Muscle layer of colon (tissue), 2 donors: ENCODE data around the gene FBXL20.

ENCODE experiments used
- H3K27ac ChIP-seq: one replicate; pipeline ENCODE4 v1.7.0; 2013; ENCODE audit warnings: low read depth, mild to moderate bottlenecking, low read length, moderate library complexity
- H3K27me3 ChIP-seq, 2 donors: one replicate each; pipeline ENCODE4 v1.7.0; 2013; ENCODE audit warnings: low read length in 2 of 2, mild to moderate bottlenecking in 2 of 2; ENCODE audit not compliant: insufficient read depth in 2 of 2, control insufficient read depth in 1 of 2
- H3K36me3 ChIP-seq: one replicate; pipeline ENCODE4 v1.7.0; 2013; ENCODE audit warnings: mild to moderate bottlenecking, low read length; ENCODE audit not compliant: insufficient read depth
- H3K4me1 ChIP-seq: one replicate; pipeline ENCODE4 v1.7.0; 2013; ENCODE audit warnings: mild to moderate bottlenecking, low read length; ENCODE audit not compliant: insufficient read depth
- H3K4me3 ChIP-seq, 2 donors: one replicate each; pipeline ENCODE4 v1.7.0; 2013; ENCODE audit warnings: low read length in 2 of 2, low read depth in 1 of 2, mild to moderate bottlenecking in 1 of 2, moderate library complexity in 1 of 2
- H3K9ac ChIP-seq: one replicate; pipeline ENCODE4 v1.7.0; 2013; ENCODE audit warnings: low read length
- H3K9me3 ChIP-seq: one replicate; pipeline ENCODE4 v1.7.0; 2013; ENCODE audit warnings: mild to moderate bottlenecking, low read length
- donor health status: abdominal sarcoma.
- donor health status: Adenocarcinoma of cecum.

The FBXL20 gene

DNA sequence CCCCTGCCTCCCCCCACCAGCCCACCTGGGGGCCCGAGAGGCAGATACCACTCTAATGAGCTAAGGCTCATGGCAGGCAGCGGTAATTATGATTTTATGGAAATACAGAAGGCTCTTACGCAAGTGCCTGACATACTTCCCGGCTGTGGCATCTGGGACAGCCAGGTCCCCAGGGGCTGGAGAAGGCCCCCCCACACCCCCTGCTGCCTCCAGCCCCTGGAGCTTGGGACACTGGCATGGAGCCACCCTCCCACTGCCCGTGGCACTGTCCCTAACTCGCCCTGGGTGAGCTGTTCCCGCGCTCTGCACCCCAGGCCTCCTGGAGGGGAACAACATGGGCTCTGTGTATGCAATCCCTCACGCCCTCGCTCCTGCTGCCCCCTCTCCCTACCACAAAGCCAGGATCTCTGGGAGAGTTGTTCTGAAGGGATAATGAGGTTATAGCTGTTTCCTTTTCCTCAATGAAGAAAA lies 170.3 kb downstream of the FBXL20 start:
- H3K4me3 ChIP-seq = no peak overlapping the region
- peaks cover 18 to 50% of the 10 kb centered on the region in 2 donors for H3K27me3 ChIP-seq
- no peak overlapping the region for H3K9ac ChIP-seq
- H3K4me1 ChIP-seq = peaks cover 9% of the 10 kb centered on the region
- H3K9me3 ChIP-seq = no peaks in the 10 kb centered on the region
- no peaks in the 10 kb centered on the region for H3K36me3 ChIP-seq
- no peak overlapping the region for H3K27ac ChIP-seq

DNA sequence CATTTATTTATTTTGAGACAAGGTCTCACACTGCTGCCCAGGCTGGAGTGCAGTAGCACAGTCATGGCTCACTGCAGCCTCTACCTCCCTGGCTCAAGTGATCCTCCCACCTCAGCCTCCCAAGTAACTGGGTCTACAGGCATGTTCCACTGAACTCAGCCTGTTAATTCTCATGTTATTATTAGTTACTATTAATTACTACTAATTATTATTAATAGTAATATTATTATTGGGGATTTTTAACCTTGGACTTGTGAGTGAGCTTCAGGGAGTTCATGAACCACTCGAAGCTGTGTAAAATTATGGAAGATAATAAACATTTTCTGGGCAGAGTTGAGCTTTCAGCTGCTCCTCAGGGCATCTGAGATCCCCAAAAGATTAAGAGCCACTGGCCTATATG lies 171.1 kb downstream of the FBXL20 start:
- H3K9me3 ChIP-seq = no peaks in the 10 kb centered on the region
- H3K4me1 ChIP-seq = peaks cover 11% of the 10 kb centered on the region
- no peak overlapping the region for H3K9ac ChIP-seq
- no peaks in the 10 kb centered on the region for H3K36me3 ChIP-seq
- no peak overlapping the region for H3K4me3 ChIP-seq
- no peak overlapping the region for H3K27ac ChIP-seq
- H3K27me3 ChIP-seq = peaks cover 21 to 58% of the 10 kb centered on the region in 2 donors

DNA sequence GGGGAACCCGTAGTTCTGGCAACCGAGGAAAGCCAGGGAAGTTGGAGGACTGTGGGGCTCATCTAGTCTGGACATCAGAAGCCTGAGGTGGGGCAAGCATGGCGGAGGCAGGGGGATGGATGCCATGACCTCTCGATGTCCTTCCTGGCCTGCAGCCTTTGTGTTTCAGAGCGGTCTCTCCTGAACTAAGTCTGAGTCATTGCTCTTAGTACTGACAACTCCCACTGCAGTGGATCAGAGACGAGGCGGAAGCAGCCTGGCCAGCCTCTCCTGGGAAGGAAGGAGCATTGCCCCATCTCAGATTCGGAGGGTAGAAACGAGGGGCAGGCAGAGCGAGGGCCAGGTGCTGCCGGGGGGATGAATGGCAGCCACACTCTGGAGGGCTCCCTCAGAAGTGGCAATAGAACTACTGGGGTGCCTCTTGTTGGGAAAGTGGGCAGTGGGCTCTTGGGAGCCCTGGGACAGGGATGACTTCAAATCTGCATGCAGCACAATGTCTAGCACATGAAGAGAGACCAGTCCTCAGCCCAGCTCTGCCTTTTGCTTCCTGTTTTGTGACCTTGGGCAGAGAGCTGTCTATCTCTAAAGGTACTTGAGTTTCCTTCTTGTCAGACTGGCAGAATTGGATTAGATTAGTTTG lies 172.0 kb downstream of the FBXL20 start:
- no peak overlapping the region for H3K9ac ChIP-seq
- H3K9me3 ChIP-seq = no peaks in the 10 kb centered on the region
- no peaks in the 10 kb centered on the region for H3K36me3 ChIP-seq
- peaks cover 21 to 68% of the 10 kb centered on the region in 2 donors for H3K27me3 ChIP-seq
- no peak overlapping the region for H3K27ac ChIP-seq
- no peak overlapping the region for H3K4me3 ChIP-seq
- H3K4me1 ChIP-seq = peaks cover 11% of the 10 kb centered on the region

DNA sequence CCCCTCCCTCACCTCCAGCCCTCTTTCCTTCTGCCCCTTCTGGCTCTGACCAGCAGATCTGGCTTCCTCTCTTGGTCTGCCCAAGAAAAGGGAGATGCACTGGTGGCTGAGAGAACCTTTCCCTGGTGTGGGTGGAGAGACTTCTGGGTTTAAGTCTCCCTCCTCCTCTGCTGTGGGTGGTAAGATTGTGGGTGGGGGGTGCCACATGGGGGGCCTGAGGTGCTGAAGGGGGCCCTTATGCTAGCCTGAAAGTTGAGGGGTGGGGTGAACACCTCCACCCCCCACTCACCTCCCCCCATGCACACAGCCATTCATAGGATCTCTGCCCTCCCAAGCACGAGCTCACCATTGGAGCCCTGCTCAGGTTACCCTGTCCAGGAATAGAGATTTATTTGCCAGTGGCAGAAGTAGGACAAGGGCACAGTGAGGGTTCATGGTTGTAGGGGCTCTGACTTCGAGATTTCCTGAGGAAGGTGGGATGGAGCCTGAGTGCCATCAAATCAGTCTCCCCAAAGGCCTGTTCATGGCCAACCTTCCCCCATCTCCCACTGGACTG lies 174.0 kb downstream of the FBXL20 start:
- Histone ChIP-seq H3K4me1 (peaks cover 11% of the 10 kb centered on the region), H3K27me3 (peaks cover 21 to 64% of the 10 kb centered on the region in 2 donors), H3K9me3 (no peaks in the 10 kb centered on the region), H3K27ac (no peak overlapping the region), H3K4me3 (no peak overlapping the region), H3K36me3 (no peaks in the 10 kb centered on the region), H3K9ac (no peak overlapping the region)

DNA sequence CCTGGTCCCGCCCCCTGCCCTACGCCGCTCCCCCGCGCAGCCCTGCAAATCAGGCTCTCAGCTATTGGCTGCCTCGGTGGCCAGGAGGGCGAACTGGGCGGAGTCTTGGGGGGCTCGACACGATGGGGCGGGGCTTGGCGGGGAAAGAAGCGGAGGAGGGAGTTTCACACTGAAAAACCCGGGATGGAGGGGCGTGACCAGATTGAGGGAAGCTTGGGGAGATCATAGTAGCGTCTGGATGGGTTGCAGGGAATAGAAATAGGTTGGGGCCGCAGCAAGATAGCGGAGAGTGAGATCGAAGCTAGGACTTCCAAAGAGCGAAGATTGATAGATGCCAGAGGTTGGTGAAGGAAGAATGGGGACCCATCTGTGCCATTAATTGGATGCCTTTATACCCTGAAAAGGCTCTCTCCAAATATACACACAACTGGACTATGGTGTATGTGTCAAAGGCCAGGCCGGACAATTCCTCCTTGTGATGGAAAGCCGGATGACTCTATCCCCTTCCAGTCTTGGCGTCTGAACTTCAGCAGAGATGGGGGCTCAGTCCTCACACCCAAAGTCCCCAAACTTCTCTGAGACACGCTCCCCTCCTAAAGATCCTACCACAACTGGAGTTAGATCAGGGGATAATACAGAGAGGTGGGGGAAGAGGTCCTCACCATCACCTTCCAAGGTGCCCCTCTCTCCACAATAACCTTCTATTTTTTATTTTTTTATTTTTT lies 175.3 kb downstream of the FBXL20 start:
- H3K9ac ChIP-seq = no peak overlapping the region
- H3K4me1 ChIP-seq = peaks cover 5% of the 10 kb centered on the region
- peak overlapping the region in 1 of 2 donors; percentile 58 for H3K4me3 ChIP-seq
- H3K27me3 ChIP-seq = peaks cover 12 to 51% of the 10 kb centered on the region in 2 donors
- H3K36me3 ChIP-seq = no peaks in the 10 kb centered on the region
- no peak overlapping the region for H3K27ac ChIP-seq
- no peaks in the 10 kb centered on the region for H3K9me3 ChIP-seq

DNA sequence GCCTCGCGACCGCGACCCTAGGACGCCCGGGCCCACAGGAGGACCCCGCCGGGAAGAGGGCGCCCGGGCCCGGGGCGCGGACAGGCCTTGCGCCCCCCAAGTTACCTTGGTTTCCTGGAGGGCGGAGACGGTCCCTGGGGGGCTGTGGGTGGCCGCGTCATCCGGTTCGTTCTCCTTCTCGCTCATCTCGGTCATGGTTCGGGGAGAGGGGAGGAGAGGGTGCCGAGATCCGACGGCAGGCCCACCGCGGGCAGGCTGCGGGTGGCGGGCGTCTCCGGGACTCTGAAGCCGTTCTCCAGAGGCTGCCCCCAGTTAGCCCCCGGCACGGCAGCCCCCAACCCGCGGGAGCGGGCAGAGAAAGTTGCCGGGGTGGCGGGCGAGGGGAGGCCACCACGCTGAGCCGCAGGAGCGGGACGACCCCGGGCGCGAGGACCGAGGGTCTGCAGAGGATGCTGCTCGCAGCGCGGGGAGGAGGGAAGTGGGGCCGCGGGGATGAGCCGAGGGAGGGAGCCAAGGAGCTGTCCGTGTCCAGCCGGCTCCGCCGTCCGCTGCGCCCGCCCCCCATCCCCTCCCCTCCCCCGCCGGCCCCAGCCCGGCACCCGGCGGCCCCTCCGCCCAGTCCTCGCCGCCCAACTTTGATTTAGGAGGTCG lies 176.0 kb downstream of the FBXL20 start, which contains the start of gene STAC2:
Gene STAC2 (minus strand): TSS at position 638 of the 651 bp plus-strand sequence. CDS start 443 bp downstream, at position 195.
- H3K9ac ChIP-seq = no peak within 1 kb of the TSS
- H3K27me3 ChIP-seq = peaks cover 12 to 46% of the 10 kb centered on the region in 2 donors
- no peaks in the 10 kb centered on the region for H3K36me3 ChIP-seq
- no peak within 1 kb of the TSS for H3K27ac ChIP-seq
- no peaks in the 10 kb centered on the region for H3K9me3 ChIP-seq
- peaks cover 5% of the 10 kb centered on the region for H3K4me1 ChIP-seq
- H3K4me3 ChIP-seq = peak within 1 kb of the TSS; percentile 20 to 58

DNA sequence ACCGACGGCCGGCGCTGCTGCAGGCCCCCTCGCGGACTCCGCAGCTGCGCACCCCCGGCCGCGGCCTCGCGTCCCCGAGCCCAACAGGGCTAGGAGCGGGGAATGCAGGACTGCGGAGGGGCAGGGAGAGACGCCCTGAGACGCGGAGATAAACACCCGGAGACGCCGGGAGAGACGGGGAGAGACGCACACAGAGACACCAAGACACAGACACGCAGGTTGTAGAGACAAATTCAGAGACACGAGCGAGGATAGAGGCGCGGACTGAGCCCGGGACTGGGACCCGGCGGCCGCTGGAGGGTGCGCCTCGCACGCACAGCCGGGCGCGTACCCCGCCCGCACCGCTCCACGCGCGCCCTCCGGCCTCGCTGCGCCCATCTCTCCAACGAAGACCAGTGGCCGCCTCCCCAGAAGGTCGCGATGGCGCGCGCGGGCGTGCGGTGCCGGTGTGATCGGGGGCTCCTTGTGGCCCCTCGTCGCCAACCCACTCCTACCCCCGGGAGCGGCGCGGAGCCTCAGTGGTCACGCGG lies 176.6 kb downstream of the FBXL20 start:
- Histone ChIP-seq H3K9ac (no peak overlapping the region), H3K4me3 (peak overlapping the region in 1 of 2 donors; percentile 20), H3K9me3 (no peaks in the 10 kb centered on the region), H3K27me3 (peaks cover 12 to 46% of the 10 kb centered on the region in 2 donors), H3K27ac (no peak overlapping the region), H3K4me1 (peaks cover 5% of the 10 kb centered on the region), H3K36me3 (no peaks in the 10 kb centered on the region)

DNA sequence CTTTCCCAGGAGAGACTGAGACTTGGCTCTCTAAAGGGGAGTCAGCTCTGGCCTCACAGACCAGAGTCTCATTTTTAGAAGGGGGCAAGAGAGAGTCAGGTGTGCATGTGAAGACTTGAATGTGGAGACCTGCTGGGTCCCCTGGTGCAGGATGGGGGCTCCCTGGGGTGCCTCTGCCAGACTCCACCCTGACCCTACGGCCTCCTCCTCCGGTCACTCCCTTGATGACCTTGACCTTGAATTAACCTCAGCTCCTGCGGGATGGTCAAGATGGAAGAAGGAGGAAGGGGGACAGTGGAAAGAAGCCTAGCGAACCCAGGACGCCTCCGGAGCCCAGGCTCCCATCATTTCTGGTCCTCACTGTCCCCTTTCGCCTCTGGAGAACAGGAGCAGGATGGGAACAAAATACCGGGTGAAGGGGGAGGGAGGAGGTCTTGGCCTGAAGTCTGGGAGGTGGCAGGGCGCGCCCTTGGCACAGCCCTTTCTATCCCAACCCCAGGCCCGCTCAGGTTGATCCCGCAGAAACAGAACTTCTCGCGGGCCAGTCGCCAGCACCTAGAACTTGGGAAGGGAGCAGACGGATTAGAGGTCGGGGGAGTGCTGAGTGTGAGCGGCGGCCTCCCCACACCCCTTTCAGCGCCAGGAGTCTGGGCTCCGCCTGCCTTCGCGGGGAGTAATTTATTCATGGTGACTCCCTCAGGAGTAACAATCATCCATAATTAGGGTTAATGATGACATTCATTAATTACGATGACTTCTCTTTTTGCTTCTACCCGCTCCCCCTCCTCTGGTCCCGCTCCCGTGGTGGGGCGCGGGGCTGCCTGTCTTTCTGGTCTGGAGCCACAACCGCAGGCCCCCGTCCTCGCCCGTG lies 177.3 kb downstream of the FBXL20 start:
- Histone ChIP-seq H3K4me3 (no peak overlapping the region), H3K36me3 (no peaks in the 10 kb centered on the region), H3K9me3 (no peaks in the 10 kb centered on the region), H3K27ac (no peak overlapping the region), H3K9ac (no peak overlapping the region), H3K4me1 (peaks cover 5% of the 10 kb centered on the region), H3K27me3 (peaks cover 12 to 41% of the 10 kb centered on the region in 2 donors)

DNA sequence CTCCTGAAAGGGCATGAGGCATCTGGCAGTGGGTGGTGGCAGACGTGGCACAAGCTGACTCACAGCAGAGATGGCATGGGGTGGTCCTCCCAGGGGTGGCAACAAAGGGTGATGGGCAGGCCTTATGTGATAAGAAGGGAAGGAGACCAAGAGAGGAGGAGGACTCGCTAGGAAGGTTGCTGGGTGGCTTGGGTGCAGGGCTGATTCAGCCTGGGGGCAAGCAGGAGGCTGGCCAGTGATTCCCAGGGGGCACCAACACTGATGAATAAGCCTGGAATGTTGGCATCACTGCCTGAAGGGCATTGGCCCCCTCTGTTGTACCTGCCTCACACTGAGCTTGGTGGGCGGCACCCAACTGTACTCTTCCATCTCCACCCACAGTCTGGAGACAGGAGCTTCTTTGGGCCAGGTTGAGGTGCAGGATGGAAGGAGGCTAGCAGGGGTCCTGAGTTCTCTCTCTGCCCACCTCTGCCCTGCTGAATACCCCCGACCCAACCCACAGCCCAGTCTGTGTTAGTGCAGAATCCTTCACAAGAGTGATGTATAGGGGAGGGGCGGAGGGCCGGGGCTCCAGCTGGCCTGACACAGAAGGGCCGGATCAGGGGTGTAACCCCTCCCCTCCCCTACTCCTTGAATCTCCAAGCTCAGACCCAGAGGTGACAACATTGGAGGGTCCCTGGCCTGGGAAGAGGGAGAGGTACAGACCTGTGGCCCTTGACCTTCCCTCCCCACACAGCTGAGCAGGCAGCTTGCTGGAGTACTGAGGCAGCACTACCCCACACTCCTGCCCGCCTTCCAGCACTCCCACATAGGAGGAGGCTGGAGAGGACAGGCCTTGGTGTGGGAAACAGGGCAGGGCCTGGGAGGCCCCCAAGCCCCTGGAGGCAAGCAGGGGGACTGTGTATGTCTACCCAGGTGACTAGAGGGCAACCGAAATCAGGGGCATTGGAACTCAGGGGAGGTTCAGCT lies 178.3 kb downstream of the FBXL20 start:
- Histone ChIP-seq H3K27me3 (peaks cover 12 to 38% of the 10 kb centered on the region in 2 donors), H3K9ac (no peak overlapping the region), H3K27ac (no peak overlapping the region), H3K4me1 (peaks cover 5% of the 10 kb centered on the region), H3K4me3 (no peak overlapping the region), H3K9me3 (no peaks in the 10 kb centered on the region), H3K36me3 (no peaks in the 10 kb centered on the region)

DNA sequence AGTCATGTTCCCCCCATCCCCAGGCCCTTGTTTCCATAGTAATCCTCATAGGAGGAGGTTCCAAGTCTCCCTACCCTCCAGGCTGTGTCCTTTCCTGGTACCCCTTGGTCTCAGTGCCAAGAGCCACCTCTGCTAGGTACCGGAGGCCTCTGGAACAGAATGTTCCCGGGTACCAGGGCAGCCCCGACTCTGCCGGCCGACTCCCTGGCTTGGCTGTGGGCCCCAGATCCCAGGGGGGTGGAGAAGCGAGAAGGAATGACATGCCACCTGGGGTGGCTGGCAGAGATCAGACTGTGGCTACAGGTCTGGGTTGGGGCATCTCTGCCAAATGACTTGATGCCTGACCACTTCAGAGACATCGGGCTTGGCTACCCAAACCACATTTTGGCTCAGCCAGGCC lies 179.3 kb downstream of the FBXL20 start:
- Histone ChIP-seq H3K27me3 (peaks cover 6 to 30% of the 10 kb centered on the region in 2 donors), H3K9ac (no peak overlapping the region), H3K4me3 (no peak overlapping the region)

More for the DNA sequence above, 179.3 kb downstream of the FBXL20 start:
- peaks cover 5% of the 10 kb centered on the region for H3K4me1 ChIP-seq
- H3K27ac ChIP-seq = no peak overlapping the region
- no peaks in the 10 kb centered on the region for H3K36me3 ChIP-seq
- H3K9me3 ChIP-seq = no peaks in the 10 kb centered on the region
